Activated naive CD4-positive, alpha-beta T cell (primary cell): ENCODE results near the gene ADCY2.
"Not testable (repeated sequence)": the region's sequence is repeated elsewhere in the genome, so short reads cannot be mapped to it uniquely, and the experiment has no call there.

Experiments used
- DNase-seq, 4 experiments: peaks; one replicate each; lab custom pipeline; 2025; lab: John Stamatoyannopoulos, UW

ADCY2 gene

DNA sequence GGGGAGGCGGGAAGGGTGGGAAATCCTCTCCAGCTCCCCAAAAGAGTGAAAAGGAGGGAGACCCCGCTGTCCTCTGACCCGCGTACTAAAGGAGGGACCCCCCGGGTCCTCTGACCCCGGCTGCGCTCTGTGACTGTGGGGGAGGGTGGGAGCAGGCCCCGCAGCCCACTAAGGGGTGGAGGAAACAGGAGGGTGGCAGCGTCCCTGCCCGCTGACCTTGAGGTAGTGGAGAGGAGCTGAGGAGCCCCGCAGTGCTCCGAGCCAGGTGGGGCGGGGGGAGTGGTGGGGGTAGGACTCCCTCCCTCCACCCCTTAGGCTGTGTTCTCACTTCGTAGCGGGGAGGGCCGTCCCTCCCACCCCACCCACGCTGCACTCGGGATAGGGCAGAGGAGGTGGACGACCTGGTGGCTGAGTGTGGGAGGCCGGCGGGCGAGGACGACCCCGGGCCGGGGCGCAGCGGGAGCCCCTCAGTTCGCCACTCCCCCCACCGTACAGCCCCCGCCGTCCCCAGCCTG lies 449 bp upstream of the ADCY2 start:
- DNase-seq = no peak

DNA sequence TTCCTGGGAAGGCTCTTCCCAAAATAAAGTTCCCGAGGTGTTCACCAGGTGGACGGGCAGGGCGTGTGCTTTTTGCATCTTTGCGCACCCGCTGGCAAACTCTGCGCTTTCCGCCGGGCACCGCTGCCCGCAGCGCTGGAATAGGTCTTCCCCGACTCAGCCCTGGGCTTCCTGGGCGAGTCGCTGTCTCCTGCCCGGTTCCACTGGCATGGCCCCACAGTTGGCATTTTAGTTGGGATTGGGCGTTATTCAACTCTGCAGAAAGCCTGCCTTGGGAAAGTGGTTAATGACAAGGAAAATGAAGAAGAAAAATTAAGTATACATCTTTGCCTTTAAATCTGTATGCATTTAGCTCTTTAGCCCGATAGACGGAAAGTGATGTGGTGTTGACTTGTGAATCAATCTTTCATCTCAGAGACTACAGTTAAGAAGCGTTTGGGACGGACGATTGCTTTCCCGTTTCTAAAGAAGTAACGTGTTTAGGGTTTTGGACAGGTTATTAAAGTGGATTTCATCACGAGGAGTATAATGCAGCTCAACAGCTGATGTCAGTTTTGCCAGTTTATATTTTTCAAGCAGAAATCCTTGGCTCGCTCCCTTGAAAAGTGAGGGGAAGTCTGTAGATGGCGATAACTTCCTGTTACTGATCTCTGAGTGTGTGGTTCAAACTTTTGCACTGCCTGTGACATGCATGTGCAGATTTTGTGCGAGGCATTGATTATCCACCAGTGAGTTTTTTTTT lies 946 bp downstream of the ADCY2 start:
- no peak for DNase-seq

DNA sequence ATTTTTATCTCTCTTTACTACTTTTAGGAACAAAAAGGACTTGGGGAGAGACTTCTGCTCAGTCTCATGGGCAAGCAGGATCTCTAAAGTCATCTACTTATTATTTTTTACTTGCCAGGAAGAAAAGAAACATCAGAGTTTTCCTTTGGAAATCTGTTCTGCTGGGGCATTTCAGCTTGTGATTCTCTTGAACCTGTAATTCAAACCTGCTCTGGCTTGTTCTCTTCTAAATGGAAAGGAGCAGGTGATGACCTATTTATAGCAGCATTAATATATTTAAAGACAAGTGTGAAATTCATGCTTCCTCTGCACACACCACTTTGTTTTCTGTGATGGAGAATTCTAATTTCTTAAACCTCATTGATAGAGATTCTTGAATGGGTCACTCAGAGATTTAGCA lies 2.0 kb downstream of the ADCY2 start:
- DNase-seq = no peak

DNA sequence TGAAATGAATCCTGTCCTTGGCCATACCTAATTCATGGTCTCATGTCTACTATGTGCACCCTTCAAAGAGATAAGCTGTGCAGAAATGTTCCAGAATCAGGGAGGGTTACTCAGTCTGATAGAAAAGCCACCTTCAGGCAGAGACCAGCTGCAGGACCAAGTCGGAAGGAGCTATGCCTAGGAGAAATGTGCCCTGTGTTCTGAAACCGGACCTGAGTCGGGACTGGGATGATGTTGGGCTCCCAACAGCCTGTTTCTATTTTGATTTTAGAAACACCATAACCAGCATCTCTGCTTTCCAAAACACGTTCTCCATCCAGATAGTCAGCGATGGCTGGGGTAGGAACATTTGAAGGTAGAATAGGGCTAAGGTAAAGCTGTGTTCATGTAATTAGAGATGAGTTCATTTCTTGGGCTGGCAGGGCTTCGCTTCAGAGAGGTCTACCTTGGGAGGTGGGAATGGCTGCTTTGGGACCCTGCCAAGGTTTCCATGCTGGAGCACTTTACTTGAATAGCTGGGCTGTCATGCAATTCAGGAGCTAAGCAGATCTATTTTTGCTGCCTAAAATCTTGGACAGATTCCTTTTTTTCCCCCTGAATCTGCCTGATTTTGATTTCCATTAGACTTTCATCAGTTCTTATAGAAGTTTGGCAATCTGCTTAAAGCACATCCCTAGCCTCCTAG lies 2.8 kb downstream of the ADCY2 start:
- DNase-seq = no peak

DNA sequence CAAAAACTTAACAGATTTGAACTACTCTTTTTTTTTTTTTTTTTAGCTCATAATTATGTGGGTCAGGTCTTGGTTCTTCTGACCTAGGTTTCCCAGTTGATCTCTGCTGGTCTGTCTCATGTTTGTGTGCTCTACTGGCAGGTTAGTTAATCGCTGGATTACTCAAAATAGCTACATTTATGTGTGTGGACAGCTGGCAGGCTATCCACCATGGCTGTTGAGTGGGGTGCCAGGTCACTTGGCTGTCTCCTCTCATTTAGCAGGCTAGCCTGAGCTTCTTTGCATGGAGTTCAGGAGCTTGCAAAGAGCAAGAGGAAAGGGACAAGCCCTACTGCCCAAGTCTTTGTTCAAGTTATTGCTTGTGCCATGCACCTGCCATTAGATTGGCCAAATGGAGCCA lies 9.3 kb downstream of the ADCY2 start:
- DNase-seq = no peak

DNA sequence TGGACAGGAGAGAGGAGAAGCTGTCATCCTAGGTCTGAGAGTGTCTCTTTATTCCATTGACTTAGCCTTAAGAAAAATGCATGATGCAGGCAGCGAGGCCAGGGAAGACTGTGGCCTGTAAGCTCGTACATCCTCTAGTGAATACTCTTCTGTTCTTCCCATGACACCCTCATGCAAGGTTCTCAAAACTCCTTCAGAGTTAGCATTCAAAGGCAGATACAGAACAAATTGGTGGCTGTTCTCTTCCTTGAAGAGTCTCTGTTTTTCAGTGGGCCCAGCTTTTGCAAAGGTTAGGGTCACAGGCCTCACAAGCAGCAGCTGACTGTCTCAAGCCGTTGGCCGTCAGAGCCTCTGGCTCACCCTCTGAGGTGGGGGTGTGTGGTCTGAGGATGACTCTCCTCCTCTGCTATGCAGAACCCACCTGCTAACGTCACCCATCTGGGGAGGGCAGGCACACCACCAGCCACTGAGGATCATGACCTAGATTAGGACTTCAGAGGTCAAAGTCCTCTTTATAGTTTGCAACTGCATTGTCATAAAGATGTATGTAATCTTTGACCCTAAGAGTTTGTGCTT lies 15.1 kb downstream of the ADCY2 start:
- no peak for DNase-seq

DNA sequence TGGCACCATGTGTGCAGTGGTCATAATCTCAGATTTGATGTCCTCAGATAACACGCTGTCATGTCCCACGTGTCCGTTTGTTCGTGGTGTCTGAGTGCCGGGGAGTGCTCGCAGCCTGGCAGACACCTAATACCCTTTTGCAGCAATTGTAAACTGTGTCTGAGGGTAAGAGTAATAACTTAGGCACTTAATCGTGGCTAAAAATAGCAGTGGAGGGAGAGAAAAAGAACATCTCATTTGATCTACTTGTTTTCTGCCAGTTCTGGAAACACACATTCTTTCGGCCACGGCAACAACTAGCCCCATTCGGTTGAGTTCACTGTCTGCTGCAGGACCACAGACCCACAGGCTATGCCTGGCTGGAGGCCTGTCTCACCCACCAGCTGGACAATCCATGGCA lies 16.5 kb downstream of the ADCY2 start:
- DNase-seq = no peak

DNA sequence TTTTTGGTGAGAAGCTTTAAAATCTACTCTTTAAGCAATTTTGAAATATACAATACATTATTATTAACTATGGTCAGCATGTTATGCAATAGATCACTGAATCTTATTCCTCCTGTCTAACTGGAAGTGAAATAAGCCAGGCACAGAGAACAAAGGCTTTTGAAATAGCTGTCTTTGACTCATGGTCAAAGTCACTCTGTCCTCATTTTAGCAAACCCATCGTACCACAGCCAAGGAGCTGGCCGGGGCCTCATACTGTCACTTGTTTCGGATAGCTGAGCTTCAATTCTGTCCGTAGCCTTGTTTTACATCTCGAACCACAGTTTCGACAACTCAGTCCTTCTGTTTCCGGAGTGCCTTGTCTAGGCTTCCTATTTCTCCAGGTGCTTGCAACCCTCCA lies 19.2 kb downstream of the ADCY2 start:
- no peak for DNase-seq

DNA sequence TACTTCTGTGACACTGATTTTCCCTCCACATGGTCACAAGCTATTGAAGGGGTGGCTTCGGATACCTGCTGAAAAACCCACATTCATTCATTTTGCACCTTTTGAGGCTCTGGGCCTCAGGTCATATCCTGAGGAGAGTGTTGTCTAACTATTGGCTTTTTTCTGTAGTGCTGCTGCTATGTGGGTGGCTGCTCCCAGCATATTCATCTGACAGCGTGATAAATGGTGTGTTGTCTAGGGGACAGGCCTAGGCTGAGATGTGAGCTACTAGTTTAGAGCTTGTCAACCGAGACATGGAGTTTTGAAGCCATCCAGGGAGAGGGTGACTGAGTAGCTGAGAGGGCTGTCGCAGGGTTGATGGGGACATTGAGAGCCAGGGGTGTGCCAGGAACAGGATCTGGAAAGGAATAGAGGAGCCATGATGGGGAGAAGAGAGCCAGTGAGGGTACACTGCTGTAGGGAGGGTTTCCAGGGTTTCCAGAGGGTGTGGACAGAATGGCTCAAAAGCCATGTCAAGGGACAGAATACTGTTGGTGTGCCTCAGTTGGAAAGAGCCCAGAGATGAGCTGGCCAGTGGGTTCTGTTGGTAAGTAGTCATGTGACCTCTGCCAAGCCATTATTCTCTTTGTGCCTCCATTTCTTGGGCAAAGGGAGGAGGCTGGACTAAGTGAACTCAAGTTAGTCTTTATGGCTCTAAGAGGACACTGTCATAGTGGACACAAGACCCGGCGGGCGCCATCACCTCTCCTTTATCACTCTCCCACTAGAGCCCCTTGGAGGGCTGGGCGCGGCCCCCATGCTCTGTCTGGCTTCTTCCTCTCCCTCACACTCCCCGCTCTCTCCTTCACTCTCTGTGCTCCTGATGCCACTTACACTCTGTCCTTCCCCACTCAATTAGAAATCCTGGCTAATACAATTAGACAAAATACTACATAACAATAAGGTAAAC lies 19.9 kb downstream of the ADCY2 start:
- DNase-seq = no peak

DNA sequence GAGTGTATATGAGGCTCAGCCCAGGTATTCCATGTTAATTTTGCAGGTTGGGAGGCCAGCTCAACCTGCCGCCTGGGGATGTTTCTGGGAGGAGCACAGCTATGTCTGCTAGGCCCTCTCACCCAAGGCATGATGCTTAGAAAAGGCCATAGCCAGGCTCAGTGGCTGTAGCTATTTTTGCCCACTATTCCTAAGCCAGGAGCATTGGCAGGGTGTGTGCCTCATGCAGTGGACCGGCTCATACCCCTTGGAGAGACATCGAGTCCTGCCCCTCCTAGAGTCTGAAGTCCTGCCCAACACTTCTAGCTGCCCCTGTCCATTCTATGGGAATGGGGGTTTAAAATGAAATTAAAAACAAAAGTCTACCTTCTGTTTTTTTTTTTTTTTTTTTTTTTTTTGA lies 22.3 kb downstream of the ADCY2 start:
- no peak for DNase-seq

DNA sequence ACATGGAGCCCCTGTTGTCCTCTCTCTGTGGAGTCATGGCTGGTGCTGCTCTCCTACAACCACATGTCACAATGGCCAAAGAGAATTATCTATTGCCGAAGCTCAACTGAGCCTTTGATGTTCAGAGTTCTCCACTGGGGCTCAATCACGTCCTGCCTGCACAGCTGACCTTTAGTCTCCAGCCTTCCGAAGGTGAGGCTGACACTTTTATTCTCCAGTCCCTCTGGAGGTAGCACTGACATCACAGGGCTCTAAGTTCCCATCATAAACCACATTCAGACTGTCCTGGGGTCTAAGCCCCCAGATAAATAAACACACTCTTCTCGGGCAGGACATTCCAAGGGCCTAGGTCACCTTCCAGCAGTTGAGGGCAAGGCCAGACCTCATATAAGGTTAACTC lies 23.4 kb downstream of the ADCY2 start:
- DNase-seq = no peak

DNA sequence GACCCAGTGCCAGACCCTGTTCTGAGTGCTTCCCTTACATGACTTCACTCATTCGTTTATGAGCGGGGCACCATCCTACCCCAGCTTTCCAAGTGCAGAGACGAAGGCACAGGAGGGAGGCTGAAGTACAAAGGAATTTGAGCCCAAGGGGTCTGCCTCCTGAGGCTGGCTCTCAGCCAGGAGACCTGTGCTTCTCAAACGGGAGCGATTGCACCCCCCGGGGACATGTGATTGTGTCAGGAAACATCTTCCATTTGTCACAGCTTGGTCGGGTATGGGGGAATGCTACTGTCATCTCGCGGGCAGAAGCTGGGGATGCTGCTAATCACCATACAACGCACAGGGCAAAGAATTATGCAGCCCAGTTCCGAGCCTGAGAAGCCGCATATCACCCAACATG lies 23.9 kb downstream of the ADCY2 start:
- no peak for DNase-seq

DNA sequence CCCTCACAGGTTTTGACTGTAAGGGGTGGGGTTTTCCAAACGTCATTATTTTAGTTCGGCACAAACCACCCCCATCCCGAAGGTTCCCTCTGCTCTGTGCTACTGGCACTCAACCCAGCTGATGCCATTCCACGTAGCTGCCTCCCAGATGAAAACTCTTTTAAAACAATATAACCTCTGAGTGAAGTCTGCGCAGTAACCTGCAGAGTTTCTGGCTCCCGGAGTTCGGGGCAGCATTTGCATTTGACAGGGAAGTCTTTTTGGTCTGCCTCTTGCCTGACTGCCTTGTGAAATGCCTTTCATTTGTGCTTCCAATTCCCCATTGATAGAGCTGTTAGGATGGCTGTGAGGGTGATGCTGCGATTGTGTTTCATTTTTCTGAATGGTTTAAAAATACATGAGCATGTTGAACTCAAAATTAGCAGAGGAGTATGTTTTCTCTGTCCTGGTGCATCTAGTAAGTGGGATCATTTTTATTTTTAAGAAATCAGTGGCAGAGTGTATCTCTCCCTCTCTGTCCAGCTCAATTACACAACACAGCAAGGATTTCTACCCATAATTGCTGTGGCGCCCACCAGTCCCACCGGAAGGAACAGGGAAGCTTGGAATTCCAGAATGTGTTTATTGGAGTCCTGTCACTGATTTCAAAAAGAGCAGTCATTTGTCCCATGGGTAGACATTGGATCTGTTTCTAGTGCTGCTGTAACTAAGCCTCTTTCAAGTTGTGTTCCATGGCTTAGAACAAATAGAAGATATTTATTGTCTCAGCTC lies 24.8 kb downstream of the ADCY2 start:
- no peak for DNase-seq

DNA sequence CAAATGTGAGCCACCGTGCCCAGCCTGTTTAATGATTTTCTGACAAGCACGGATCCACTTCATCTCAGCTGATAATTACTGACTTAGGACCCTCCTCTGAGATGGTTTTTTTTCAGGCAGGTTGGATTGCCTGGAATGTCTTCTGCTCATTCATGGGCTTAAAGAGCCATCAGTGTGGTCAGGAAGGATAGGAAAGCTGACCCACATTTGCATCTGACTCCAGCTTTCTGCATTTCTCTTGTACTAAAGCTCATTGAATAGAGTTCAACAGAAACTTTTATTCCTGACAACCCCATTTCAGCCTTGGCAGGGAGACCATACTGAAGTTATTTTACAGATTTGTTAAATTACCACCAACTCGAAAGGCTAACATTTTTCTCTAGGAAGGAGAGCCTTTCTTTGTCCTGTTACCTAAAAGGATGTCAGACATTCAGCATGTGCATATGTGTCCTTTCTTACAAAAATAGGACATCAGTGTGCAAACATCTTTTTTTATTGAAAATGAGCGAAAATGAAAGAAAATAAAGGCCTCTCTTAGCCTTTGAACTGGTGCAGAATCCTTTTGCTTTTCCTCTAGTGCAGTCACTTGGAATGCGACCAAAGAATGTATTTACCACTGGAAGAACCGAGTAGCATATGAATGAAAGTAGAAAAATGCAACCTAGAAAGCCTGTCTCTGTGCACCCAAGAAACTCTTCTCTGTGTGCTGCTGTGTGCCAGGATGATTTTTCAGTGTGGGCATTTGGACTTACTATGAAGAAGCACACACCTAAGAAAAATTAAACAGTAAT lies 26.6 kb downstream of the ADCY2 start:
- DNase-seq = no peak

DNA sequence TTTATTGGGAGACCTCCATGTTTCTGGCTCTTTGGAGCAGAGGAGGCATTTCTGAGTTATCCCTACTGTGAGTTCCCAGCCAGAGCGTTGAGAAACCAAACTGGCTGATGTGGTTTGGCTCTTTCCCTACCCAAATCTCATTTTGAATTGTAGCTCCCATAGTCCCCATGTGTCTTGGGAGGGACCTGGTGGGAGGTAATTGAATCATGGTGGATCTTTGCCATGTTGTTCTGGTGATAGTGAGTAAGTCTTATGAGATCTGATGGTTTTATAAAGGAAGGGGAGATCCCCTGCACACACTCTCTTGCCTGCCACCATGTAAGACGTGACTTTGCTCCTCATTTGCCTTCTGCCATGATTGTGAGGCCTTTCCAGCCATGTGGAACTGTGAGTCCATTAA lies 27.3 kb downstream of the ADCY2 start:
- DNase-seq = not testable (repeated sequence)

DNA sequence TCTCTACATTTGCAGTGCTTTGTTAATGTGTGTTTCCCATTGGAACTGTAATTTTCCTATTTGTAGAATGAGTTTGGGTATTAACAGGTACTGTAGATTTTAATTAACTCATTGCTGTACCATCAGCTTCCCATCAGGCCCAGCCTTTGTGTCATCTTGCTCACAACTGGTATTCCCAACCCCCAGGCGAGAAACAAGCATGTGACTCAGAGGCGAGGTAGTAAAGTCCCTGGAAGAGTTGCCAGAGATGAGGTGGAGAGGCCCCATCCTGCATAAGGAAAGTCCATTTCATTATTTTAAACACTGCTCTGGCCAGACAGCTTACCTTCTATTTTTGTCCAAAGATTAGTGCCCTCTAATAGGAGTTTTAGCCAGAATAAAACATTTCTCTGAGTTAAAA lies 29.9 kb downstream of the ADCY2 start:
- no peak for DNase-seq

DNA sequence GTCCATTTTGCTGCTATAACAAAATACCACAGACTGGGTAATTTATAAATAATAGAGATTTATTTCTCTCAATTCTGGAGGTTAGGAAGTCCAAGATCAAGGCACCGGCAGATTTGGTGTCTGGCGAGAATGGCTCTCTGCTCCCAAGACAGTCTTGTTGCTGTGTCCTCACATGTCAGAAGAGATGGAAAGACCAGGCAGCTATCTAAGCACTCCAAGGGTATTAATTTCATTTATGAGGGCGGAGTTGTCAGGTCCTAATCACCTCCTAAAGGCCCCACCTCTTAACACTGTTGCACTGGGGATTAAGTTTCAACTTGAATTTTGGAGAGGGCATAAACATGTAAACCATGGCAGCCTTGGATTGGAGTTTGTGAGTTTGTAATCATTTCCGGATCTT lies 30.3 kb downstream of the ADCY2 start:
- no peak for DNase-seq

DNA sequence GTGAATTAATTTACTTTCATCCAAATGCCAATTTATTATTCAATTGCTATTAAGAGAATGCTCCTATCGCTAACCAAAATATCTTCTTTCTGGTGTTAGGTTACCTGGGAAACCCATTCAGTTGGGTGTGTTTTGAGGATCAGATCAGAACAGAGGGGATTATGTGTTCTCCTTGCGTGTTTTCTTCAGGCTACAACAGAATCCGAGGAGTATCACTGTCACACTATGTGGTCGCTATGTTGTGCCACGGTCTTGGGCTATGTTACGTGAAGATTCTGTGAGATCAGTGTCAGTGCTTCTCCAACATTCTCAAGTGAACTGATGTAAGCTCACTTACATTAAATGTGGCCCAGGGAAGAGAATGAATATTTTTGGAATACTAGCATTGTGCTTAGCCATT lies 39.0 kb downstream of the ADCY2 start:
- no peak for DNase-seq

DNA sequence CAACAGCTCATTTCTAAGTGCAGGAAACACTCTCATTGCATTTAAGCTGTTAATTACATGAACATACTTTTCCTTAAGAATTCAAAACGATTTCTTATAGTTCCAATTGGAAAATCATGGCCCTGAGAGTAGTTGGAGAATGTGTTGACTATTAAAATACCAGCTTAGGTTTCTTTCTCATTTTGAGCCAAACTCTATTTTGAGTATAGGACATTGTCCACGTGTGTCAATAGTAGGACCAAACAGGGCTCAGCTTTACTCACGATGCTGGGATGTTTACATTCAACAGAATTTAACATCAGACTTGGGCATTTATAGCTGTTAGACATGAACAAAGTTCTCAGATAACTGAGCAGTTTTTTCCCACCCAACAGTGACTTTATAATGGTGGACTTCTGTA lies 39.6 kb downstream of the ADCY2 start:
- DNase-seq = no peak

DNA sequence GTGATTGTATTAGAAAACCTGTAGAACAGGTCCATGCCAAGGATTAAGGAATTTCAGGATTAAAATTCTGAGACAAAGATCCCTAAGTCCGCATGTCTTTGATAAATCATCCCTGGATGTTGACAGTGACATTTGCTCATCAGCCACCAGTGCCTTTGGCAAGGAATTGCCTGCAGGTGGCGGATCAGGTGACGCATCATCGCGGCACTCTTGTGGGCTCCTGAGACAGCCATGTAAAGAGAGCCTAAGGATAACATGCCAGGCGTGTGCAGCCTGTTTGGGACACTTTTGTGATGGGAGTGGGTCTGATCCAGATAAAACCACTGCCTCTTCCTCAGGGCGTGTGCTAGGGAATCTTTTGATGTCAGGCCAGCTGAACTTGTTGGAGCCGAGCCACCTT lies 40.6 kb downstream of the ADCY2 start:
- DNase-seq = no peak

DNA sequence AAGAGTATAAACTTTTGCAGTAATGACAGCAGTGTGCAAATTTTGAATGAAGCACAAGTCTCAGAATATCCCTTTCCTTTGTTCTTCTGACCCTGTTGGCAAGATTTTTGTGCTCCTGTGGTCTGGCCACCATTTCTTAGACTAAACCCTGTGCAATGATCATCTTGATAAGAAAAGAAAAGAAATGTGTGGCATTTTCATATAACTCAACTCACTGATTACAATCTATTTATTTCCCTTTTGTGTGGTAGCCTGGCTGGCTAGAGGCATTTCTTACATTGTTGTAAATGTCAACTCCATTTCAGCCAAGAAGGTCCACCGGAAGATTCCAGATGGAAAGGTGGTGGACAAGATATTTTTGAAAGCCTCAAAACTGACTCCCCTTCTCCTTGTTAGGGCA lies 41.9 kb downstream of the ADCY2 start:
- no peak for DNase-seq
